Mesothelial cell of epicardium (in vitro differentiated cells): ENCODE data around the gene ARHGAP6. TPM values are rescaled to one million over a fixed set of nuclear protein-coding genes. Genes with fewer than 3 reads are reported as not detected.

Experiments
- DNase-seq, 2 experiments: peaks; one replicate each; pipeline ENCODE4 v3.0.0; 2021; ENCODE audit warnings: low spot score in 2 of 2; ENCODE audit not compliant: unreplicated experiment in 2 of 2
- H3K27ac Mint-ChIP-seq: 2 replicates; pipeline ENCODE4 v1.8.0; 2021; ENCODE audit warnings: mixed read lengths
- H3K27me3 Mint-ChIP-seq: 2 replicates; pipeline ENCODE4 v1.8.0; 2021; ENCODE audit warnings: low read depth, mixed read lengths
- H3K36me3 Mint-ChIP-seq: 2 replicates; pipeline ENCODE4 v1.8.0; 2021; ENCODE audit warnings: mixed read lengths
- H3K4me1 Mint-ChIP-seq: 2 replicates; pipeline ENCODE4 v1.8.0; 2021; ENCODE audit warnings: mixed read lengths
- H3K4me3 Mint-ChIP-seq: 2 replicates; pipeline ENCODE4 v1.8.0; 2021; ENCODE audit warnings: mild to moderate bottlenecking, moderate library complexity, mixed read lengths
- H3K9me3 Mint-ChIP-seq: 2 replicates; pipeline ENCODE4 v1.8.0; 2021; ENCODE audit warnings: mixed read lengths
- total RNA-seq: library from RNA; stranded (reverse); gene quantifications from 3 replicates; pipeline ENCODE4 v1.2.1, GENCODE V29; 2021
- TF ChIP-seq, protein P1 (sequence below): fragments of 200-600 bp; sonication (generic); IDR thresholded peaks from one replicate; pipeline ENCODE4 v1.5.0; 2021; ENCODE audit warnings: antibody characterized with exemption; ENCODE audit not compliant: unreplicated experiment

The ARHGAP6 gene
- total RNA-seq, 1 donor from 2014 or later: 5.3 TPM

DNA sequence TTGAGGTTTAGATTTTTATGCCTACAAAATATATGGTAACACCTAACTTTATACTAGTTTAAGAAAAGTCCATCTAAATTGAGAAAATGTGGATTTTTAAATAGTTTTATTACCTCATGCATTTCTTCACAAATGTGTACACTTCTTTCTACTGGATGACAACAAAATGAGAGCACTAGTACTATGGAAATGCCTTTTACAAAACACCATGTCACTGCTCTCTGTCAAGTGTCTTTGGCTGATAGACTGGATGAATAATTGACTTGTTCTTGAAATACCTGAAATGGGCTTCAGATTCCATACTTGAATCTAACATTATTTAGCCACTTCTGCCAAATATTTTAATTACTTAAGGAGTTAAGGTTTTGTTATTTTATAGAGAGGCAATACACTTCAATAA, 323.0 kb downstream of the ARHGAP6 start:
- DNase-seq: no peak
- H3K27ac Mint-ChIP-seq: no peak overlapping the region
- H3K27me3 Mint-ChIP-seq: no peaks in the 10 kb centered on the region
- H3K4me3 Mint-ChIP-seq: no peak overlapping the region
- no peaks in the 10 kb centered on the region for H3K36me3 Mint-ChIP-seq
- peaks cover 4% of the 10 kb centered on the region for H3K4me1 Mint-ChIP-seq
- peaks cover 30% of the 10 kb centered on the region for H3K9me3 Mint-ChIP-seq
- TF ChIP-seq, protein P1, sequence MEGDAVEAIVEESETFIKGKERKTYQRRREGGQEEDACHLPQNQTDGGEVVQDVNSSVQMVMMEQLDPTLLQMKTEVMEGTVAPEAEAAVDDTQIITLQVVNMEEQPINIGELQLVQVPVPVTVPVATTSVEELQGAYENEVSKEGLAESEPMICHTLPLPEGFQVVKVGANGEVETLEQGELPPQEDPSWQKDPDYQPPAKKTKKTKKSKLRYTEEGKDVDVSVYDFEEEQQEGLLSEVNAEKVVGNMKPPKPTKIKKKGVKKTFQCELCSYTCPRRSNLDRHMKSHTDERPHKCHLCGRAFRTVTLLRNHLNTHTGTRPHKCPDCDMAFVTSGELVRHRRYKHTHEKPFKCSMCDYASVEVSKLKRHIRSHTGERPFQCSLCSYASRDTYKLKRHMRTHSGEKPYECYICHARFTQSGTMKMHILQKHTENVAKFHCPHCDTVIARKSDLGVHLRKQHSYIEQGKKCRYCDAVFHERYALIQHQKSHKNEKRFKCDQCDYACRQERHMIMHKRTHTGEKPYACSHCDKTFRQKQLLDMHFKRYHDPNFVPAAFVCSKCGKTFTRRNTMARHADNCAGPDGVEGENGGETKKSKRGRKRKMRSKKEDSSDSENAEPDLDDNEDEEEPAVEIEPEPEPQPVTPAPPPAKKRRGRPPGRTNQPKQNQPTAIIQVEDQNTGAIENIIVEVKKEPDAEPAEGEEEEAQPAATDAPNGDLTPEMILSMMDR: no peak

DNA sequence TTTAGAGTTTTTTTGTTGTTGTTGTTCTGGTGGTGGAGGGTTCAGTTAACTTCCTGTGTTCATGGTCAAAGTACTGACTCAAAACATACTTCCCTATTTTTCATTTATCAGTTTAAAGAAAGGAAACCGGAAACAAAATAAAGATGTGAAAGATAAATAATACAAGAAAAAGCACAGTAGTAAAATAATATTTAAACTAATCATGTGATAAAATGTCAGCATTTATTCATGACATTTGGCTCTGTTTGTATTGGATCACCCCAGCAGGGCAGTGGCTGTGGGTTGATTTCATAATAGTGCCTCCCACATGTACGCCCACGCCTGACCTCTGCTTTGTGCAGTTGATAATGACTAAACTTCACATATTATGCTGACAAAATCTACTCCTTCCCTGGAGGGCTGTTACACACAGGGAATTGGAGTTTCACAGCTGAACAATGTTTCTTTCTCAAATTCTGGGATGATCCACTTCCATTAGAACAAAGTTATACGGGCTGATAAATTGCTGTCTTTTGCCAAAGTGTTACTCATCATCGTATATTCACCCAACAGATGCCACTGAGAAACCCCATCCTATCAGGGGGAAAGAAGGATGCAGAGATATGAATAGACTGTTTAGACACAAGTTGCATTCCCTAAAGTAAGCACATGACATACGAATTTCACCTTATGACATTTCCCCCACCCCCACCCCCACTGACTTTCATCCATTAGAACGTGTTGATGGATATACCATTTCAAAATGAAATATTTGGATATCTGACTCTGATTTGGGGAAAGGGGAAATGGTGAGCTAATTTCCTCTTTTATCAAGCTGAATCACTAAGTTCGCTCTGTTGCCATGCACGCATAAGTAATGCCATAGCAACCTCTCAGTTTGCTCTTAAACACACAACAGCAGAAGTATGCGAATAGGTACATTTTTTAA, 324.2 kb downstream of the ARHGAP6 start:
- no peak for DNase-seq
- Mint-ChIP-seq H3K27ac (no peak overlapping the region), H3K27me3 (no peaks in the 10 kb centered on the region), H3K4me1 (peaks cover 4% of the 10 kb centered on the region), H3K4me3 (no peak overlapping the region), H3K9me3 (peaks cover 34% of the 10 kb centered on the region), H3K36me3 (no peaks in the 10 kb centered on the region)
- TF ChIP-seq, protein P1: no peak

DNA sequence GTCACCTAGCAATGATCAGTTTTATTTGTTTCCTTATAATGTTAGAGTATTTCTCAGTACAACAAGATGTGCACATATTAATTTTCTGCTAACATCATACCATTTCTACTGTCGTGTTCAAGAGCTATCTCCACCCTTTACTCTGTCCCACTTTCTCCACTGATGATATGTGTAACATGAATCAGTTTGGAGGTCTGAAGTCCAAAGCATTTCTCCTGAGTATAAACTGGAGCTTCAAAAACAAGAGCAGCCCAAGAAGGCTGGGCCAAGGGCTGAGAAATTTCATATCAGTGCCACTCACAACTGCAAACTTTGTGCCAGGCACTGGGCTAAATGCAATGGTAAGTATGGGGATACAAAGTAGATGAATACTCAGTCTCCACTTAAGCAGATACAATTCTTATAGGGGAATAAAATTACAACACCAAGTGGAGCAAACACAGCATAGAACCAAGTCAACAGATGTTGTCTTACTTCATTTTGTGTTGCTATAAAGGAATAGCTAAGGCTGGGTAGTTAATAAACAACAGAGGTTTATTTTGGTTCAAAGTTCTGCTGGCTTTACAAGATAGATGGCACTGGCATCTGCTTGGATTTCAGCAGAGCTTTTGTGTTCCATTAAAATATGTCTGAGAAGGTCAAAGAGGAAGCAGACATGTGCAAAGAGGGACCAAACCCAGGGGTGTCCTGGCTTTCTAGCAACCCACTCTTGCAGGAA, 328.3 kb downstream of the ARHGAP6 start:
- DNase-seq: no peak
- H3K36me3 Mint-ChIP-seq: no peaks in the 10 kb centered on the region
- H3K9me3 Mint-ChIP-seq: peaks cover 47% of the 10 kb centered on the region
- TF ChIP-seq, protein P1: no peak
- no peak overlapping the region for H3K4me3 Mint-ChIP-seq
- no peaks in the 10 kb centered on the region for H3K27me3 Mint-ChIP-seq
- H3K27ac Mint-ChIP-seq: no peak overlapping the region
- H3K4me1 Mint-ChIP-seq: peaks cover 4% of the 10 kb centered on the region

DNA sequence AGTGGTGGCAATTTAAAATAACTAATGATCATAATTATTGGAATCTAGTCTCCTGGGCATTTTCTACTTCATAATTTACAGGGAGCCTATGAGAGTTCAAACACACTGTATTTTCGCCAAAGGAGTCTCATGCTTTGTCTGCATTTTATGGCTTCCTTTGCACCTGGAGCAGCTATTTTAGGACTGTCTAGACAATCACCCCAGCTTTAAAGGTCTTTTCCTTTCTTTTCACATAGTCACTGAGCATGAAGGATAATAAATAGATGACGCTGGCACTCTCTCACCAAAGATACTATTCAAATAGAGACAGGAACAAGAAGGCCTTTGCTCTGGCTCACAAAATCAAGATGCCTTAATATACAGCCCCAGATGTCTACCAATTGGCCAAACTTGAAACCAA, 329.5 kb downstream of the ARHGAP6 start:
- H3K4me3 Mint-ChIP-seq: no peak overlapping the region
- no peaks in the 10 kb centered on the region for H3K36me3 Mint-ChIP-seq
- DNase-seq: no peak
- H3K27me3 Mint-ChIP-seq: no peaks in the 10 kb centered on the region
- no peaks in the 10 kb centered on the region for H3K4me1 Mint-ChIP-seq
- H3K9me3 Mint-ChIP-seq: peaks cover 51% of the 10 kb centered on the region
- TF ChIP-seq, protein P1: no peak
- H3K27ac Mint-ChIP-seq: no peak overlapping the region

DNA sequence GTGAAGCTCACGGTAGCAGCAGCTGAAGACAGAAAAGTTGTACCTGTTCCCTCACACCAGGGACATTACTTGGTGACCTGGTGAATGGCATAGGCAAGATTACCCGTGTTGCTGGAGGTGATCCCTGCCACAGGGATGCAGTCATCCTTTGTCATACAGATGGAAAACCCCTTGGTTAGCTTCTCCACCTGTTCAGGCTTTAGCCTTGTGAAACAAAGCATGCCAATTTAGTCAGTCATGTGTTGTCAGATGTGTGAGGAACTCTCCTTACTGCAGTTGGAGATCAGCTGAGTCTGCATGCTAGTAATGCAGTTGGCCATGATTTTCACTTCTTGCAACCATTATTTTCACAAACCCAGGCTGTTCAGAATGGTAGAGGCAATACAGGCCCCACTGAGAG, 331.6 kb downstream of the ARHGAP6 start:
- Mint-ChIP-seq H3K27me3 (no peaks in the 10 kb centered on the region), H3K27ac (no peak overlapping the region), H3K4me1 (peaks cover 2% of the 10 kb centered on the region), H3K9me3 (peaks cover 42% of the 10 kb centered on the region), H3K36me3 (no peaks in the 10 kb centered on the region), H3K4me3 (no peak overlapping the region)
- no peak for DNase-seq
- TF ChIP-seq, protein P1: no peak
